ENCODE measurements around the gene TFF2.

TFF2 gene

GRCh38 chr21:42397746-42398394, 47.1 kb upstream of the TFF2 start:
- Histone ChIP-seq H2AFZ (ENCODE audit: low read length) (no peak overlapping the region), H3K79me2 (ENCODE audit: insufficient read depth, low read length) (no peaks in the 10 kb centered on the region)

GRCh38 chr21:42396799-42397745, 46.3 kb upstream of the TFF2 start:
- no peaks in the 10 kb centered on the region for H4K20me1 ChIP-seq (ENCODE audit: insufficient read depth, low read length, poor library complexity, severe bottlenecking)
- H3K4me2 ChIP-seq (ENCODE audit: low read depth, low read length, poor library complexity, severe bottlenecking): peak overlapping the region; percentile 17
- no peak overlapping the region for H2AFZ ChIP-seq (ENCODE audit: low read length)
- no peaks in the 10 kb centered on the region for H3K9me3 ChIP-seq (ENCODE audit: insufficient read depth, low read depth, low read length)
- H3K36me3 ChIP-seq (ENCODE audit: insufficient read depth, low read length): no peaks in the 10 kb centered on the region
- 0 out of 2 replicates have a peak, but pooled peaks cover 2% of the 10 kb centered on the region for H3F3A ChIP-seq (ENCODE audit: low read depth)
- H3K9ac ChIP-seq (ENCODE audit: low read depth, low read length, poor library complexity, severe bottlenecking): no peak overlapping the region
- H3K4me1 ChIP-seq (ENCODE audit: insufficient read depth, low read length, poor library complexity, severe bottlenecking): peaks cover 40% of the 10 kb centered on the region
- no peaks in the 10 kb centered on the region for H3K9me2 ChIP-seq (replicated peaks; ENCODE audit: low read depth, low read length)
- no peaks in the 10 kb centered on the region for H3K27me3 ChIP-seq (ENCODE audit: insufficient read depth, low read length, poor library complexity, severe bottlenecking)
- no peak overlapping the region for H3K4me3 ChIP-seq (ENCODE audit: low read length, poor library complexity, severe bottlenecking)
- TF ChIP-seq, protein P1, sequence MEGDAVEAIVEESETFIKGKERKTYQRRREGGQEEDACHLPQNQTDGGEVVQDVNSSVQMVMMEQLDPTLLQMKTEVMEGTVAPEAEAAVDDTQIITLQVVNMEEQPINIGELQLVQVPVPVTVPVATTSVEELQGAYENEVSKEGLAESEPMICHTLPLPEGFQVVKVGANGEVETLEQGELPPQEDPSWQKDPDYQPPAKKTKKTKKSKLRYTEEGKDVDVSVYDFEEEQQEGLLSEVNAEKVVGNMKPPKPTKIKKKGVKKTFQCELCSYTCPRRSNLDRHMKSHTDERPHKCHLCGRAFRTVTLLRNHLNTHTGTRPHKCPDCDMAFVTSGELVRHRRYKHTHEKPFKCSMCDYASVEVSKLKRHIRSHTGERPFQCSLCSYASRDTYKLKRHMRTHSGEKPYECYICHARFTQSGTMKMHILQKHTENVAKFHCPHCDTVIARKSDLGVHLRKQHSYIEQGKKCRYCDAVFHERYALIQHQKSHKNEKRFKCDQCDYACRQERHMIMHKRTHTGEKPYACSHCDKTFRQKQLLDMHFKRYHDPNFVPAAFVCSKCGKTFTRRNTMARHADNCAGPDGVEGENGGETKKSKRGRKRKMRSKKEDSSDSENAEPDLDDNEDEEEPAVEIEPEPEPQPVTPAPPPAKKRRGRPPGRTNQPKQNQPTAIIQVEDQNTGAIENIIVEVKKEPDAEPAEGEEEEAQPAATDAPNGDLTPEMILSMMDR (conservative IDR thresholded peaks at IDR 0.05; ENCODE audit: low read length): no peak
- TF ChIP-seq EZH2phosphoT487 (IDR thresholded peaks at IDR 0.05; ENCODE audit: borderline replicate concordance): no peak
- no peaks in the 10 kb centered on the region for H3K79me2 ChIP-seq (ENCODE audit: insufficient read depth, low read length)

More at GRCh38 chr21:42397746-42398394, 47.1 kb upstream of the TFF2 start:
- H3K9ac ChIP-seq (ENCODE audit: low read depth, low read length, poor library complexity, severe bottlenecking): peak overlapping the region; percentile 27
- H3K36me3 ChIP-seq (ENCODE audit: insufficient read depth, low read length): no peaks in the 10 kb centered on the region
- H4K20me1 ChIP-seq (ENCODE audit: insufficient read depth, low read length, poor library complexity, severe bottlenecking): no peaks in the 10 kb centered on the region
- peak overlapping the region; percentile 17 for H3K4me2 ChIP-seq (ENCODE audit: low read depth, low read length, poor library complexity, severe bottlenecking)
- H3F3A ChIP-seq (ENCODE audit: low read depth): 0 out of 2 replicates have a peak, but pooled peaks cover 2% of the 10 kb centered on the region
- H3K27me3 ChIP-seq (ENCODE audit: insufficient read depth, low read length, poor library complexity, severe bottlenecking): no peaks in the 10 kb centered on the region
- no peak overlapping the region for H3K4me3 ChIP-seq (ENCODE audit: low read length, poor library complexity, severe bottlenecking)
- H3K4me1 ChIP-seq (ENCODE audit: insufficient read depth, low read length, poor library complexity, severe bottlenecking): peaks cover 45% of the 10 kb centered on the region
- no peak for TF ChIP-seq EZH2phosphoT487 (IDR thresholded peaks at IDR 0.05; ENCODE audit: borderline replicate concordance)
- TF ChIP-seq, protein P1 (conservative IDR thresholded peaks at IDR 0.05; ENCODE audit: low read length): no peak
- H3K9me3 ChIP-seq (ENCODE audit: insufficient read depth, low read depth, low read length): no peaks in the 10 kb centered on the region
- H3K9me2 ChIP-seq (replicated peaks; ENCODE audit: low read depth, low read length): no peaks in the 10 kb centered on the region

DNA sequence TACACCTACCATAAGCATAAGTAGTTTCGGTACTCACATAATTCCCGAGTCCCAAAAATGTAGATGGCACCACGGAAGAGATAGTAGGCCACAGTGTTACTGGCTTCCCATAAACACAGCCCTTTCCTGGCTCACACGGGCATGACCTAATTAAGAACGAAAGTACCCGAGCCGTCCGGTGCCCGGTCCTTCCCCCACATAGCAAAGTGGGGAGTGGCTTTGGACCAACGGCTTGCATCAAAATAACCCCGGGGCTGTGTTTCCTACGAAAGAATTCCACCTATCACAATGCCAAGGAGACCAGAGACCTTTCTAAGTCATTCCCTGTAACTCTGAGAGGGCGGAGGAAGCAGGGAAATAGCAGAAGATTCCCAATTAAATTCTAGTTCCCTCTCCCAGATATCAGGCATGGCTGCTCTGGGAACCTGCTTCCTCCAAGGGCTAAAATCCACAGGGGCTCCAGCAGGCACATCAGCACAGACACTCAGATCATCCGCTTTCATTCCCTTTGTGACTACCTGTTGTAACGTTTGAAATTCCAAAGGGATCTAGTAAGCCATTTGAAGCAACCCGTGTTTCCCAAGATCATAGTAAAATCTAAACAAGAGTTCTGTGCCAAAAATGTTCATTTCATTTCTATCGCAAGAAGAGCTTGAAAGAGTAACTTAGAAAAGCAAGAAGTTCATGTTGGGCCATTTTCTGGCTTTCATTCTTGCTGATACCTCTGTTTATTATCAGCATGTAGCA, 45.3 kb upstream of the TFF2 start, which contains the start of gene TMPRSS3:
TMPRSS3 (minus strand) TSS at position 148 of the 747 bp plus-strand sequence. CDS start 635 bp downstream, outside the sequence.
- no peaks in the 10 kb centered on the region for H3K27me3 ChIP-seq (ENCODE audit: insufficient read depth, low read length, poor library complexity, severe bottlenecking)
- H3K9me2 ChIP-seq (replicated peaks; ENCODE audit: low read depth, low read length): no peaks in the 10 kb centered on the region
- no peak within 1 kb of the TSS for H3K9ac ChIP-seq (ENCODE audit: low read depth, low read length, poor library complexity, severe bottlenecking)
- TF ChIP-seq, protein P1 (conservative IDR thresholded peaks at IDR 0.05; ENCODE audit: low read length): no peak
- TF ChIP-seq EZH2phosphoT487 (IDR thresholded peaks at IDR 0.05; ENCODE audit: borderline replicate concordance): no peak
- no peak within 1 kb of the TSS for H2AFZ ChIP-seq (ENCODE audit: low read length)
- H3K36me3 ChIP-seq (ENCODE audit: insufficient read depth, low read length): no peaks in the 10 kb centered on the region
- peak within 1 kb of the TSS; percentile 17 for H3K4me2 ChIP-seq (ENCODE audit: low read depth, low read length, poor library complexity, severe bottlenecking)
- no peaks in the 10 kb centered on the region for H3K79me2 ChIP-seq (ENCODE audit: insufficient read depth, low read length)
- H3F3A ChIP-seq (ENCODE audit: low read depth): 0 out of 2 replicates have a peak, but pooled peaks cover 2% of the 10 kb centered on the region
- no peak within 1 kb of the TSS for H3K4me3 ChIP-seq (ENCODE audit: low read length, poor library complexity, severe bottlenecking)
- H4K20me1 ChIP-seq (ENCODE audit: insufficient read depth, low read length, poor library complexity, severe bottlenecking): no peaks in the 10 kb centered on the region
- H3K4me1 ChIP-seq (ENCODE audit: insufficient read depth, low read length, poor library complexity, severe bottlenecking): peaks cover 38% of the 10 kb centered on the region
- no peaks in the 10 kb centered on the region for H3K9me3 ChIP-seq (ENCODE audit: insufficient read depth, low read depth, low read length)

Data from Loucy (cell line).